HG03342 (cell line): ENCODE measurements around the gene SDC1.

Experiments used
- ATAC-seq: cut with Tn5 transposase; IDR thresholded peaks from one replicate; pipeline ENCODE4 v1.9.1; 2021; ENCODE audit warnings: mild to moderate bottlenecking, moderate library complexity; ENCODE audit not compliant: unreplicated experiment

SDC1 gene

GRCh38 chr2:20173496-20174402, 51.2 kb downstream of the SDC1 start:
- ATAC-seq, result no peak

- no peak for ATAC-seq
Observed at GRCh38 chr2:20173064-20173463, 51.9 kb downstream of the SDC1 start.

- ATAC-seq, result no peak
Observed at GRCh38 chr2:20172273-20173055, 52.5 kb downstream of the SDC1 start.

- ATAC-seq, result no peak
Observed at GRCh38 chr2:20171445-20171977, 53.4 kb downstream of the SDC1 start.

DNA sequence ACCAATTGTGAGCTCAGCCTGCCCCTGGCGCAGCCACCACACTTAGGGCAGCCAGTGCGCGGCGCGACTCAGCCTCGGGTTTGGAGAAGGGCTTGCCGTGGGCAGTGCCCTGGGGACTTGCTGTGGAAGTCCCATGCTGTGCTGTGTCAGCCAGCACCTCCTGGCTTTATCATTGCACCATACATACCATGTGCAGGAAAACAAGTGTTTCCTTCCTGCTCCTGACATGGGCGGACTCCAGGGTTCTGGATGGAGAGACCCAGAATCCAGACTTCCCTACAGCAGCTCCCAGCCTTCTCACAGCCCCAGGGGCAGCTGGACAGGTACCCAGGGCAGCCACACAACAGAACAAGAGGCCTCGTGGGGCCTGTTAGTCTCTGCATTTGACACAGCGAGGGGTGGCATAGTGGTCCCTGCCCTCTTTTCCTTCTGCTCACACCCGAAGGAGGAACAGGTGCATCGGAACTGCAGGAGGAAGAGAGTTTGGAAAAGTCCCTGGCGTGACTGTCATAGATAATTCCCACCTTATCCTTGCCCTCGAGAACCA, 54.2 kb downstream of the SDC1 start:
- no peak for ATAC-seq

DNA sequence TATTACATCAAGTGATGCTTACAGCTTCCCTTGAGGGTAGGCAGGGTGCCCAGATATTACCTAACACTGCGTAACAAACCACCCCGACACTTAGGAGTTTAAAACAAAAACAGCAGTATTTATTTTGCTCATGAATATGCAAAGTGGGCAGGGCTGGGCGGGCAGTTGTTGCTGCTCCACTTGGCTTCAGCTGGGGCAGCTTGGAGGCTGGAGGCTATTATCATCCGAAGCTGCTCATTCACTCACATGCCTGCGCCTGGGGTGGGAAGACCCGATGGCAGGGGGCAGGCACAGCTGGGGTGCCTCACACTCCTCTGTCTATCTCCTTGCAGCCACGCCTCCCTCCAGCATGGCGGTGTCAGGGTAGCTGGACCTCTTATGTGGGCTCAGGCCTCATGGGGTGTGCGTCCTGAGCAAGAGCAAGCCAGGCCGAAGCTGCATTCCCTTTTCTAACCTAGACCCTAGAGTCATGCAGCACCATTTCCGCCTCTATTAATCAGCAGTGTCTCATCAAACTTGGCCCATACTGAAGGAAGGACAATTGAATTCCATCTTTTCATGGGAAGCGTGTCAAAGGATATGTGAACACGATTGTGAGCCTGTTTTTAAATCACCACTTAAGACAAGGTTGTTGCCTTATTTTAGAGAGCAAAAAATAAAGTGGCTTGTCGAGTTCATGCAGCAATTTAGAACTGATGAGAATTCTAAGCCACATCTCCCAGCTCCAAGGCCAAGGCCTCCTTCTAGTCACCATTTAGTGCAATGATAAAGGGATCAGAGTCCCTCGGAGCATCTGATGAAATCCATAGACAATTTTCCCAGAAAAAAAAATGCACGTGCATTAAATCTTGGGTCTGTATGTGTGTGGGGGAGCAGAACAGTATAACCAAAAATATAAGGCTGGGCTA, 54.9 kb downstream of the SDC1 start:
- no peak for ATAC-seq

GRCh38 chr2:20168727-20169696, 55.9 kb downstream of the SDC1 start:
- ATAC-seq, result no peak

- ATAC-seq, result no peak
Observed at GRCh38 chr2:20168048-20168726, 56.7 kb downstream of the SDC1 start.

- ATAC-seq, result no peak
Observed at GRCh38 chr2:20167356-20167755, 57.6 kb downstream of the SDC1 start.

DNA sequence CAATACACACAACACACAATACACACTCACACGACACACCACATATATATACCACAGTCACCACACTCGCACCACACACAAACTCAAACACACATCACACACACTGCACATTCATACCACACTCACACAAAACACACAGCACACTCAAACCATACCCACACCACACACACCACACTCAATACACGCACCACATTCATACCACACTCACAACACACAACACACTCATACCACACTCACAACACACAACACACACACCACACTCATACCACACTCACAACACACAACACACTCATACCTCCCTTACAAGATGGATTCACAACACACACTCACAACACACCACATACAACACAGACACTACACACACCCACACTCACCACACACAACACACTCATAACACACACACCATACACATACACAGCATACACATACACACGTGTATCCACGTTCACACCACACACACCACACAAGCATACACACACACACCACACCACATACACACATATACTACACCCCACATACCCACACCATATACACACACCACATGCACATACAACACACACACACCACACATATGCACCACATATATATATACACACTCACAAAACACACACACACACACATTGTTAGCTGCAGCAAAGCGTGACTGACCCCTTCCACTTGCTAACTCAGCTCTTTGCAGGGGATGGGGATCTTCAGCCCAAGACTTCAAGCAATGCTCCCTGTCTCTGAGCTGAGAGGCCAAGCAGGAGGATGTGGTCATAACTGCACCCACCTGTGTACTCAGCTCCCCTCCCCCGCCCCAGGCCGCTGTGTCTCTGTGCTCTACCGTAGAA, 59.0 kb downstream of the SDC1 start:
- no peak for ATAC-seq

- no peak for ATAC-seq
Observed at GRCh38 chr2:20164734-20165478, 60.0 kb downstream of the SDC1 start.

DNA sequence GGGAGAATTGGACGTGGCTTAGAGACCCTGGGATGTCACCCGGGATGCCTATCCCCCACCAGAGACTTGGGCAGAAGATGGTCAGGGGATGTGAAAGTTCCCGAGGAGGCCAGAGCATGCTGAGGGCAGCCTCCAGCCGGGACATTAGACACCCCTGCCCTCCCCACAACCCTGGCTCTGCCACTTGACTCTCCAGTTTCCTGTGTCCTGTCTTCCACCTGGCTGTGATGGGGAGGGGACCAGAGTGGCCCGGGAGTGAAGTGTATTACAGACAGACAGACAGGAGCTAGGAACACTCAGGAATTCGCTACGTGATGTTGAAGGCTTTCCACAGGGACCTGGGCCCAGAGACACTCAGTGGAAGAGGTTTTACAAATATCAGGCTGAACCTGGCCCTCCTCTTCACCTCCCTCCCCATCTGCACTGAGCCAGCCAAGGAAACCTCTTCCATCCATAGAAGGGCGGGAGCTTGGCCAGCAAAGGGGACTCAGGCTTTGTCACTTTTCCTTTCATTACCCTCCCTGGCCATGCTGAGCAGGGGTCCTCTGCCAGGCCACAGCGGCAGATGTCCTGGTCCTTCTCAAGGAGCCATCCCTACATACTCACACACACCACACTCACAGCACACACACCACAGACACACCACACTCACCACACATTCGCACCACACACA, 60.7 kb downstream of the SDC1 start:
- ATAC-seq, result no peak

- ATAC-seq, result no peak
Observed at GRCh38 chr2:20159411-20160070, 65.4 kb downstream of the SDC1 start.

- ATAC-seq, result no peak
Observed at GRCh38 chr2:20157193-20157891, 67.6 kb downstream of the SDC1 start.

DNA sequence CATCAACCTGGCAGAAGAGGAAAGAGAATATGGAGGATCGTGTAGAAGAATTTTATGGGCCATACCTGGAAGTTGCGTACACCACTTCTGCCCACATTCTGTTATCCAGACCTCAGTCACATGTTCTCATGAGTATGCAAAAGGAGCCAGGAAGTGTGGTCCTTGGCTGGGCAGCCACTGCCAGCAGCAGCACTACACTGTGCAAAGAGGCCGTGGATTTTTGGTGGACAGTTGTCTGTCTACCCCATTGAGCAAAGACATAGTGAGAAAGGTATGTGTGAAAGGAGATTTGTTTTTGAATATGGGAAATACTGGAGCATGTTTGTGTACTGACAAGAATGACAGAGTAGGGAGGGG, 68.1 kb downstream of the SDC1 start:
- ATAC-seq, result no peak
